Measurements from ENCODE around the gene NEDD4.

The NEDD4 gene

GRCh38 chr15:55915221-55915620 lies 78.2 kb downstream of the NEDD4 start:
- no peak for DNase-seq (ENCODE audit: extremely low read depth, low read depth)

DNA sequence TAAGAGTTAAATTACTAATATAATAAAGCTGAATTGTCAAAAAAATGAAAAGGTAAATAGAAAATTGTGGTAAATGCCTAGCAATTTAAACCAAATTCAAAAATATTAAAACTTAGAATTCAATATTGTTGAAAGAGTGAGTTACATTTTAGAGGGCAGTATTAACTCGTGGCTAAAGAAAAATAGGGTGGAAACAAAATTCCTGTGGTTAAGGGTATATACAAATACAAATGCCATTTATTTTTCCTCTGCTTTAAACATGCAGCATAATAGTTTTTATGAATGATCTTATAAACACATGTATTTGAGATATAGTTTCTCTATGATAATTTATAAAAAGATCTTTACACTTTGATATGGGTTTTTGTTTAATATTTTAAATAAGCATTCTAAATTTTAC lies 79.0 kb downstream of the NEDD4 start:
- DNase-seq (ENCODE audit: extremely low read depth, low read depth): no peak
- TF ChIP-seq CTCF (IDR thresholded peaks at IDR 0.05; ENCODE audit: low read depth, low read length): no peak

More at GRCh38 chr15:55915221-55915620, 78.2 kb downstream of the NEDD4 start:
- TF ChIP-seq CTCF (IDR thresholded peaks at IDR 0.05; ENCODE audit: low read depth, low read length): no peak

DNA sequence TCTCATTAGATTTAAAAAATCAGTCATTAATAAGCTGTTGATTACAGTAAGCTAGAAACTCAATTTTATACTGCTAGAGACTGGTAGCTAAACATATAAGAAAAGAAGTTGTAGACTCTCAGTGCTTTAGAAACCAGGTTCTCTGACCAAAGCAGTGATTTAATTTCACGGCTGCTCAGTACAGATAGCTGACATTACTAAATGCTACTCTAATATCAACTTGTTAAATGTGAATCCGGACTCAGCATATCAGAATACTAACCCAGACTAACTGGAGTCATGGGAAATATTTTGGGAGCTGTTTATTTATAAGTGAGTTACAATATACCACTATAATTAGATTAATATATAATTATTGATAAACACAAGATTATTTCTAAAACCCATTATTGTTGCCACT lies 80.4 kb downstream of the NEDD4 start:
- TF ChIP-seq CTCF (IDR thresholded peaks at IDR 0.05; ENCODE audit: low read depth, low read length): no peak
- no peak for DNase-seq (ENCODE audit: extremely low read depth, low read depth)

- no peak for DNase-seq (ENCODE audit: extremely low read depth, low read depth)
- TF ChIP-seq CTCF (IDR thresholded peaks at IDR 0.05; ENCODE audit: low read depth, low read length): no peak
These were observed 84.2 kb downstream of the NEDD4 start for GRCh38 chr15:55909036-55909811.

DNA sequence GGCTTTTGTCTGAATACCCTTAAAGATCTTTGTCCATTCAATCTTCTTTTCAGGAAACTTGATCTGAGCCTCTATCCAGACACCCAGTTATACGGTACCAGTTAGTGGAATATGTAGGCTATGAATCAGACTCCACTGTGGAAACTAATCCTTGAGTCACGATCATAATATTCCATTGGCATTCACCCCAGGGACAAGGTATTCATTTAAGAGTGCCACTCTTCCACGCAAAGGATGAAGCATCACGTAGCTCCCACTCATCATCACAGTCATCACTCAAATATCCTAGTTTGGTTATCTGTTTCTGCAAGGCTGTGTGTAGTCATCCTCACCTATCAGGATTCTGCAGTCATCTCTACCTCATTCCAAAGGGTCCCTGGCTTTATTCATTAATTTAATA lies 85.6 kb downstream of the NEDD4 start:
- no peak for TF ChIP-seq CTCF (IDR thresholded peaks at IDR 0.05; ENCODE audit: low read depth, low read length)

GRCh38 chr15:55902981-55903380 lies 90.4 kb downstream of the NEDD4 start:
- no peak for DNase-seq (ENCODE audit: extremely low read depth, low read depth)
- TF ChIP-seq CTCF (IDR thresholded peaks at IDR 0.05; ENCODE audit: low read depth, low read length): no peak

More for the DNA sequence above, 85.6 kb downstream of the NEDD4 start:
- peak; percentile 76 for DNase-seq (ENCODE audit: extremely low read depth, low read depth)

DNA sequence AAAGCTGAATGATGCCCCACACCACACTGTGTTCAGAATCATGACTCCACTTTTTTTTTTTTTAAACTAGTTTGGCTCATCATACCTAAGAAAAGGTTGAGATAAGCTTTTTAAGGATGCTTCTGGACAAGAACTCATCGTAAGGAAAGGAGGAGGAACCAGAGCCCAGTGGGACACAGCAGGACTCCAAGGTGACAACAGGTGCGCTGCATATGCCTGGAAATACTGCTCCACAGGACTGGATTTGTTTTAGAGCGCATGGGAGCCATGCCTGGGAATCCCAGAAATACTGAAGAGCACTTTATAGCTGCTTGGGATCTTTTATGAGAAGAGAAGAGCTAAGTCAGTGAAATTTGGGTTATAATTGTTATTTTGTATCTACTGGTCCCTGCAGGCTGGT lies 93.4 kb downstream of the NEDD4 start:
- no peak for TF ChIP-seq CTCF (IDR thresholded peaks at IDR 0.05; ENCODE audit: low read depth, low read length)
- no peak for DNase-seq (ENCODE audit: extremely low read depth, low read depth)

Measured in AG09319 (cell line).